Right ventricle myocardium inferior (tissue), 1 donor: Measurements from ENCODE around the gene FNDC3B. TPM values are rescaled to one million over a fixed set of nuclear protein-coding genes. Genes with fewer than 3 reads are reported as not detected.

ENCODE experiments used
- ATAC-seq: fragments of 200-7000 bp; cut with Tn5 transposase; one replicate; pipeline ENCODE4 v1.9.1; 2020; ENCODE audit warnings: mild to moderate bottlenecking, moderate library complexity
- DNase-seq: peaks from one replicate; pipeline ENCODE4 v3.0.0; 2021; ENCODE audit errors: missing footprints
- intact Hi-C: fragments of 100-400 bp; cut with DNase I; formaldehyde crosslinking; loops from one replicate; pipeline ENCODE4 v1.11.0; 2022
- total RNA-seq: library from RNA; stranded (reverse); fragmentation: NEBNext Ultra II Directional; extraction: Animal tissue kit (Norgen Biotek cat#: 25700); gene quantifications from one replicate; pipeline ENCODE4 v1.2.1, GENCODE V29; 2021
- donor health status: DM: no; HTN: yes; CAD: no; lungs with severe emphysema.

The FNDC3B gene
- total RNA-seq, 1 donor from 2014 or later: 57.8 TPM

GRCh38 chr3:172136330-172136729 lies 97.0 kb downstream of the FNDC3B start:
- DNase-seq: no peak
- ATAC-seq: no peak
- intact Hi-C loops: loop anchor here (10.0 kb wide), 1 partner anchor 302 kb away; no protein-coding TSS in a partner anchor

- intact Hi-C loops: loop anchor here (10.0 kb wide), 1 partner anchor 303 kb away; no protein-coding TSS in a partner anchor
- peak; percentile 43 for ATAC-seq
- no peak for DNase-seq
Observed at GRCh38 chr3:172137287-172138192, 98.2 kb downstream of the FNDC3B start.

- no peak for ATAC-seq
- DNase-seq: no peak
- intact Hi-C loops: loop anchor here (10.0 kb wide), 1 partner anchor 303 kb away; no protein-coding TSS in a partner anchor
Observed at GRCh38 chr3:172138193-172138537, 98.8 kb downstream of the FNDC3B start.

DNA sequence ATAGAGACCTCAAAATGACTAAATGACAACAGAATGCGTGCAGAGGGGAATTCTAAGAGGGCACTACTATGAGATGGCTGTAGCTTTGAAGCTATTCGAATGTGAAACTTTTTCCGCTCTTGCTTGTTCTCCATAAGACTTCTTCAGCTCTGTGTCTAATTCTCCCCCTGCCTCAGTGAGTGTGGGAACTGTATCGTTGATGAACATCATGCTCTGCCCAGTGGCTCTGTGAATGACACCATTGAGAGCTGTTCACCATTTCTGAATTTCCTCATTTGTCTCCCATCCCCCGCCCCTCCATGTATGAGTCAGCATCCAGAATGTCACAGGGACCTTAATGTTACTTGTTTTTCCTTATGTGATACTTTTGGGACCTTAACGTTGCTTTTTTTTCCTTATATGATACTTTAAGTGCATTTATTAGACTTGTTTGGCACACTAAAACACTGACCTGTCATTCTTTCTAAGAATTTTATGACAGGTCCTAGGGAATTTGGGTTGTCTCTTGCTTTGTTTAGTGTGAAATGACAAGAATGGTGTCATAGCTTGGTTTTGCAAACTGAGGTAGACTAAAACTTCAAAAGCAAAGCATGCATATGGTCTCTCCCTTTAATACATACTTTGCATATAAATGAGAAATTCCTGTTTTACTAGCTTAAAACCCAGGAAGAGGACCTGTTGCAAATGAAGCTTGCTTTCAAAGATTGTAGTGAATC lies 99.6 kb downstream of the FNDC3B start:
- no peak for DNase-seq
- peak; percentile 47 for ATAC-seq
- intact Hi-C loops: loop anchor here (10.0 kb wide), 1 partner anchor 304 kb away; no protein-coding TSS in a partner anchor

DNA sequence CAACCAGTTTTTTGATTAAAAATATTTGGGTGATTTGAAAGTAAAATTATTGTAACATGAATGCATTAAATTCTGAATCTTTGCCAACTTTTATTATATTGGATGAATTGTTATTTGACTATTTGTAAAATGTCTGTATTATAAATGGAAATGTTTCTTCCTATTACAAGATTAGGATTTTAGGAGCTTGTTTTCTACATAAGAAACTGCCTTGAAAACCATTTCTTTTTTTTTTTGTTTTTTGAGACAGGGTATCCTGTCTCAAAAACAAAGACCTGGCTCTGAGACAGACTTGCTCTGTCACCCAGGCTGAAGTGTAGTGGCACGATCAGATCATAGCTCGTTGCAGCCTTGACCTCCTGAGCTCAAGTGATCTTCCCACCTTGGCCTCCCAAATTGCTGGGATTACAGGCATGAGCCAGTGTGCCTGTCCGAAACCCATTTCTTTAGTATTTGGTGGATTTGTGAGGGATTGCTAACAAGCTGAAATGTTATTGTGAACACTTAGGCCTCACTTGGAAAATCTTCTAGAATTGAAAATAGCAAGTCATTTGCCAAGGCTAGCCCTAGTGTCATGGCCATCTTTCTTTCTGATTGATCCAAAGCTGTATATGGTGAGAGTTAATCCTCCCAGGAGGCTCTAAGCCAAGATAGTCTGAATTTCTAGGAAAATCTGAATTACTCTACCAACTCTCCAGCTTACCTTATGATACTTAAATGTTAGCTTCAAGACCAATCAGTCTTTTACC lies 100.3 kb downstream of the FNDC3B start:
- DNase-seq (no peak), ATAC-seq (no peak)
- intact Hi-C loops: loop anchor here (5.0 to 10.0 kb wide), 2 partner anchors 97 to 305 kb away; no protein-coding TSS in a partner anchor

DNA sequence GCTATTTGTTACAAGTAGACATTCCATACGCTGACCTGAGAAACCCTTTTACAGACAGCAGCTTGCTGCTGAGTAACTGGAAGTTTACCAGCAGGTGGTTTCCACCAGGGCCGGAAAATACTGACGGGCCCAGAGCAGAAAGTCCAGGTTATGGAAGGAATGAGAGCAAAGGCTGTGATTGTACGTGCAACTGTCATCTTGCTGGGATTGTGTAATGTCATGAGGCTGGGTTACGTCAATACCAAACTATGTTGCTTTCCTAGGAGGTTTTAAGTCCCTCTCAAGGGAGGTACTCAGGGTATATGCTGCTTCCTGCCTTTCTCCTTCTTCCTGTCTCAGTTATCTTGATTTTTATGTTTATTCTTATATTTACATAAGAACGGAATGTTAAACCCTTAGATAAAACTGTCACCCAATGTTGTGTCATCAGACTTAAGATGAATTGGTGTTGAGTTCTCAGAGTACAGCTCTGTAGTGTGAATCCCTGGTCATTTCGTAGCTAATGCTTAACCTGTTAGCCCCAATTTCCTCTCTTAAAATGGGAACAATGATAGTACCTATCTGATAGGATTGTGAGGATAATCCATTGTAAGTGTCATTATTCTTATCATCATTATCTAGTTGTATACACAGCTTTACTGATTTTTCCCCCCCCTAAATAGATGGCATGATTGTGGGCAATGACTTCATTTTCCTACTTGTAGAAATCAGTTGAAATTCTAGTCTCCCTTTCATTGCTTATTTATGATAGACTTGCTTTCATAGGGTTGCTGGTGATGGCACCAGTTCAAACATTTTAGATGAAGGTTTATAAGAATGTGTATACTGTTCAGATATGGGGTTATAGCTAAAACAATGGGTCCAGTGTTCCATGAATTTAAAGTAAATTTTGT lies 101.4 kb downstream of the FNDC3B start:
- ATAC-seq (peak; percentile 71), DNase-seq (no peak)
- intact Hi-C loops: loop anchor here (5.0 kb wide), 1 partner anchor 98 kb away; no protein-coding TSS in a partner anchor

DNA sequence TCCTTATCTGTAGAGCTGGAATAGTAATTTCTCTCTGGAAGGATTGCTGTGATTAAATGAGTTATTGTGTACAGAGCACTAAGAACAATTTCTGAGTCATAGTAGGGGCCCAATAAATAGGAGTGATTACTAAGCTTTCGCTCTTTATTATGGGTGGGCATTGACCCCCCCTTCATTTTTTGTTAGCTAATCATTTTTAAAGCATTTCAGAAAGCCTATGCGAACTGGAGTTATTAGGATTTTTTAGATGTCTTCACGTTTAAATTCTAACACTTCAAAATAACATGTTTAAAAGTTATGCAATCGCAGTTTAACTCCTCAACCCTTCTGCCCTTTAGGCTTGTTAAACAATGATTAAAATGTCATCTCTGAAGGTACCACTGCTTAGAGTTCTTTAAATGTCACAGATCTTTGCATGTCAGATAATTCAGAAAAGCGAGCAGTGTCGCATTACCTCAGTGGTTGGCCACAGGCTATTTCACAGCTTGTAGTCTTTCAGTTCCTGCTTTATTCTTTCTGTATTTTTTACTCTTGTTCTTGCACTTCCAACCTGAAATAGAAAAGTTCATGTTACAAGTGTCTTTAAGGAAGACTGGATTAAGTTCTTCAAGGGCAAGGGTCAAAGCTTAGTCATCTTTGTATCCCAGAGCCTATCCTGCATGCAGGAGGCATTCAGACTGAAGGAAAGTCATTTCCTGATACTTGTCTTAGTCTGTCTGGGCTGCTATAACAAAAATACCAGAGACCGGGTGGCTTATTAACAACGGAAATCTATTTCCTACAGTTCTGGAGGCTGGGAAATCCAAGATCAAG lies 102.9 kb downstream of the FNDC3B start:
- intact Hi-C loops: loop anchor here (5.0 kb wide), 1 partner anchor 100 kb away; no protein-coding TSS in a partner anchor
- DNase-seq (no peak), ATAC-seq (no peak)

- intact Hi-C loops: loop anchor here (5.0 kb wide), 1 partner anchor 101 kb away; no protein-coding TSS in a partner anchor
Observed at GRCh38 chr3:172142864-172143451, 103.6 kb downstream of the FNDC3B start.

GRCh38 chr3:172143739-172144497 lies 104.5 kb downstream of the FNDC3B start:
- DNase-seq: no peak
- intact Hi-C loops: loop anchor here (5.0 kb wide), 1 partner anchor 102 kb away; no protein-coding TSS in a partner anchor
- no peak for ATAC-seq

More at GRCh38 chr3:172142864-172143451, 103.6 kb downstream of the FNDC3B start:
- ATAC-seq (no peak), DNase-seq (no peak)

GRCh38 chr3:172144601-172145000 lies 105.2 kb downstream of the FNDC3B start:
- intact Hi-C loops: loop anchor here (5.0 kb wide), 1 partner anchor 102 kb away; no protein-coding TSS in a partner anchor
- ATAC-seq: no peak
- DNase-seq: no peak

GRCh38 chr3:172145031-172145686 lies 105.8 kb downstream of the FNDC3B start:
- DNase-seq: no peak
- ATAC-seq: no peak
- intact Hi-C loops: no loop called here

DNA sequence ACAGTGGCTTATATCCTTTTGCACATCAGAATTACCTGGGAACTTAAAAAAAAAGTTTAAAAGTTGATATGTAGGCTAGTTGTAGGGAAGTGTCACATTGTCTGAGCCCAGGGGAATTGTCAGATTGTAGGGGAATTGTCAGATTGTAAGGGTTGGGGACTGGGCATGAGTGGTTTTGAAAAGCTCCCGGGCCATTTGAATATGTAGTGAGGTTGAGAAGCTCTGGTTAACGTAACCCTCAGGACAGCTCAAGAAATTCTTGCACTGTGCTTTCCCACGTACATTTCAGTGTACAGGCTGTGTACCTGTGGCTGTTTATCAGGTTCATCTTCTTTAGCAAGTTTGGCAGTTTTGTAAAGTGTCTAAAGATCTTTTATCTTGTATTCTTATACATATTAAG lies 107.0 kb downstream of the FNDC3B start:
- no peak for ATAC-seq
- intact Hi-C loops: no loop called here
- DNase-seq: no peak

DNA sequence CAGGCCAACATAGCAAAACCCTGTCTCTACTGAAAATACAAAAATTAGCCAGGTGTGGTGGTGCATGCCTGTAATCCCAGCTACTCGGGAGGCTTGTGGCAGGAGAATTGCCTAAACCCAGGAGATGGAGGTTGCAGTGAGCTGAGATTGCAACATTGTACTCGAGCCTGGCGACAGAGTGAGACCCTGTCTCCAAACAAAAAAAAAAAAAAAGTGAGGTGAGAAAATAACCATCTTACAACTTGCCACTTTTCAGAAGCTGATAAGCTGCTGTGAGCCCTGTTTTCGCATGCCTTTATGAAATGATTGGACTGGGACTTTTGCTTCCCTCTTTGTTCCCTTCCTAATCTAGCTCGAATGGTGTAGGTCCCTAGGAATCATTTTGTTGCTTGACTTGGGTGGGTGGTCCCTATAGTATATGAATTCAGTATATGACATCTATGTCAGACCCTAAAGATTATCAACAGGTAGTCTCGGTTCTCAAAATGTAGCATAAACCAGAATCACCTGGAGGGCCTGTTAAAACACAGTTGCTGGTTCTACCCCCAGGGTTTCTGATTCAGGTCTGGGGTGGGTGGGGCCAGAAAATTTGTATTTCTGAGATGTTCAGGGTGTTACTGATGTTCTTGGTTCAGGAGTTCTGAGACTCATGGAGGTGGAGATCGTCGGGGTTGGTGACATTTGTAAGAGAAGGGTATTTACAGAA lies 107.9 kb downstream of the FNDC3B start:
- intact Hi-C loops: no loop called here
- ATAC-seq (no peak), DNase-seq (no peak)

DNA sequence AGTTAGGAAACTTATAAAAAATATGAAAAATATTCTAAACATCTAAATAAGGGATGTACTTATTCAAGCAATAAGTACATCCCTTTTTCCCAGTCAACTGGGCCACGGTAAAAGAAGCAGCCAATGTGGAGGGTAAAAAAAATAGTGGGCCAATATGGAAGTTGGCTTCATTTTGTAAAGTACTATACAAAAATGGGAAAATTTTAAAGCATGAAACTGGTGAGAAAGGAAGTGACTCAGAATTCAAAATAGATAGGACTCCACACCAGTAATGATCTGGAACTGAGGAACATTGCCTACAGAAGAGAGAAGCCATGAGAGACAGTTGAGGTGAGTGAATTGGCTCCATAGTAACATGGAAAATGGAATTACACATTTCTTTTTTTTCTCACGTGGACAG lies 108.9 kb downstream of the FNDC3B start:
- no peak for ATAC-seq
- intact Hi-C loops: no loop called here
- no peak for DNase-seq
